Smooth muscle cell (in vitro differentiated cells): ENCODE measurements around the gene ZFC3H1. TPM values are rescaled to one million over a fixed set of nuclear protein-coding genes. Genes with fewer than 3 reads are reported as not detected.

ENCODE experiments used
- DNase-seq: peaks from one replicate; lab custom pipeline; 2025; ENCODE audit not compliant: unreplicated experiment; lab: John Stamatoyannopoulos, UW
- H2AFZ ChIP-seq: fragments of 200-600 bp; sonication (generic); 2 replicates; pipeline ENCODE4 v1.6.0; 2016; ENCODE audit warnings: antibody characterized with exemption, low read depth, mild to moderate bottlenecking
- H3F3A ChIP-seq: fragments of 200-600 bp; sonication (generic); 2 replicates; pipeline ENCODE4 v1.6.0; 2017; ENCODE audit warnings: antibody characterized with exemption, low read depth
- H3K27ac ChIP-seq: fragments of 200-600 bp; sonication (generic); 2 replicates; pipeline ENCODE4 v1.5.1; 2016; ENCODE audit warnings: low read depth, mild to moderate bottlenecking
- H3K27me3 ChIP-seq: fragments of 200-600 bp; sonication (generic); 2 replicates; pipeline ENCODE4 v1.6.1; 2016; ENCODE audit warnings: low read depth, mild to moderate bottlenecking
- H3K36me3 ChIP-seq: fragments of 200-600 bp; sonication (generic); 2 replicates; pipeline ENCODE4 v1.5.1; 2016; ENCODE audit warnings: low read depth
- H3K4me1 ChIP-seq: fragments of 200-600 bp; sonication (generic); 2 replicates; pipeline ENCODE4 v1.5.1; 2016; ENCODE audit warnings: low read depth
- H3K4me2 ChIP-seq: fragments of 200-600 bp; sonication (generic); 2 replicates; pipeline ENCODE4 v1.6.0; 2016; ENCODE audit warnings: mild to moderate bottlenecking
- H3K4me3 ChIP-seq: fragments of 200-600 bp; sonication (generic); 2 replicates; pipeline ENCODE4 v1.5.1; 2016; ENCODE audit warnings: mild to moderate bottlenecking
- H3K79me2 ChIP-seq: fragments of 200-600 bp; sonication (generic); 2 replicates; pipeline ENCODE4 v1.6.0; 2016; ENCODE audit warnings: low read depth, mild to moderate bottlenecking
- H3K9ac ChIP-seq: fragments of 200-600 bp; sonication (generic); 2 replicates; pipeline ENCODE4 v1.6.0; 2016; ENCODE audit warnings: low read depth
- H3K9me3 ChIP-seq: fragments of 200-600 bp; sonication (generic); replicated peaks from 2 replicates; pipeline ENCODE4 v1.5.1; 2016; ENCODE audit warnings: low read depth
- H4K20me1 ChIP-seq: fragments of 200-600 bp; sonication (generic); 2 replicates; pipeline ENCODE4 v1.6.0; 2016; ENCODE audit warnings: low read depth
- CTCF ChIP-seq: fragments of 200-600 bp; sonication (generic); IDR thresholded peaks from 2 replicates; pipeline ENCODE4 v1.5.1; 2017; ENCODE audit warnings: borderline replicate concordance, mild to moderate bottlenecking, antibody characterized with exemption; ENCODE audit not compliant: insufficient read depth, poor library complexity, severe bottlenecking
- WGBS: methylation state at CpG from one replicate; pipeline ENCODE4 v1.1.7; 2016; ENCODE audit warnings: low lambda C conversion rate; 5-methylcytosine and 5-hydroxymethylcytosine counted together
- polyA plus RNA-seq: library from polyadenylated mRNA; unstranded; fragments of >200 nt; fragmentation: Nextera tagmentation; extraction: Ambion mirVana; gene quantifications from 2 replicates; pipeline ENCODE4 v1.2.1, GENCODE V29; 2016
- total RNA-seq: library from RNA; depleted of rRNA; stranded (reverse); fragments of >200 nt; gene quantifications from 2 replicates; pipeline ENCODE4 v1.2.3, GENCODE V29; 2014

Gene ZFC3H1
- 52.9 and 60.2 TPM in 2 replicates for total RNA-seq
- polyA plus RNA-seq = 17.5 and 27.3 TPM in 2 replicates

- Histone ChIP-seq H3F3A (no peaks in the 10 kb centered on the region), H3K79me2 (peaks cover 75% of the 10 kb centered on the region), H3K27ac (peak within 1 kb of the TSS; percentile 98), H4K20me1 (peaks cover 39% of the 10 kb centered on the region), H3K4me1 (peaks cover 30% of the 10 kb centered on the region), H3K9me3 (no peaks in the 10 kb centered on the region), H3K4me3 (peak within 1 kb of the TSS; percentile 96), H3K4me2 (peak within 1 kb of the TSS; percentile 97), H3K36me3 (peaks cover 7% of the 10 kb centered on the region), H3K27me3 (no peaks in the 10 kb centered on the region), H3K9ac (peak within 1 kb of the TSS; percentile 99), H2AFZ (peak within 1 kb of the TSS; percentile 95)
- DNase-seq = peak; percentile 84
- WGBS = under 1% methylated on average over 54 of the region's 57 CpGs
- peak; percentile 6 for TF ChIP-seq CTCF
Measured at GRCh38 chr12:71663561-71664410, at the start of gene ZFC3H1, which contains the start of gene THAP2. Gene ZFC3H1, minus strand, starts transcription at chr12:71663848. Its CDS starts 238 bp downstream, at chr12:71663610. Gene THAP2, plus strand, starts transcription at chr12:71664301. Its CDS starts 209 bp downstream, at chr12:71664510.

GRCh38 chr12:71710276-71711125 lies 46.9 kb upstream of the ZFC3H1 start:
- no peak for DNase-seq
- Histone ChIP-seq H3K27ac (peak overlapping the region; percentile 91), H3K79me2 (no peaks in the 10 kb centered on the region), H3K9ac (peak overlapping the region; percentile 59), H4K20me1 (no peaks in the 10 kb centered on the region), H3K36me3 (no peaks in the 10 kb centered on the region), H3K4me2 (peak overlapping the region; percentile 27), H2AFZ (peak overlapping the region; percentile 17), H3K4me3 (no peak overlapping the region), H3K4me1 (peaks cover 3% of the 10 kb centered on the region), H3F3A (no peaks in the 10 kb centered on the region), H3K27me3 (no peaks in the 10 kb centered on the region), H3K9me3 (no peaks in the 10 kb centered on the region)
- 51% methylated on average over 7 of the region's 7 CpGs for WGBS
- no peak for TF ChIP-seq CTCF

- 83% methylated on average over 1 of the region's 1 CpG for WGBS
- H3F3A ChIP-seq = no peaks in the 10 kb centered on the region
- H3K4me2 ChIP-seq = no peak overlapping the region
- DNase-seq = no peak
- no peaks in the 10 kb centered on the region for H3K36me3 ChIP-seq
- H3K27ac ChIP-seq = no peak overlapping the region
- H3K4me3 ChIP-seq = no peak overlapping the region
- no peak overlapping the region for H3K9ac ChIP-seq
- H2AFZ ChIP-seq = no peak overlapping the region
- peaks cover 3% of the 10 kb centered on the region for H3K4me1 ChIP-seq
- TF ChIP-seq CTCF = no peak
- no peaks in the 10 kb centered on the region for H3K79me2 ChIP-seq
- H3K27me3 ChIP-seq = no peaks in the 10 kb centered on the region
- H3K9me3 ChIP-seq = no peaks in the 10 kb centered on the region
- no peaks in the 10 kb centered on the region for H4K20me1 ChIP-seq
Measured at GRCh38 chr12:71708658-71709057, 45.0 kb upstream of the ZFC3H1 start.
